Glomerular endothelial cell (primary cell): ENCODE measurements around the gene HPF1. TPM values are rescaled to one million over a fixed set of nuclear protein-coding genes. Genes with fewer than 3 reads are reported as not detected.
"Not testable (repeated sequence)": the region's sequence is repeated elsewhere in the genome, so short reads cannot be mapped to it uniquely, and the experiment has no call there.

ENCODE experiments used
- DNase-seq: peaks from one replicate; pipeline ENCODE4 v3.0.0-alpha.2; 2011; ENCODE audit warnings: low read depth, low spot score; ENCODE audit errors: extremely low read depth
- total RNA-seq: library from RNA; depleted of rRNA; stranded (reverse); fragments of >200 nt; gene quantifications from 2 replicates; pipeline ENCODE4 v1.2.3, GENCODE V29; 2015

Gene HPF1
- 17.9 and 20.6 TPM in 2 replicates for total RNA-seq

- DNase-seq: peak; percentile 23
Measured at GRCh38 chr4:169757575-169758184, at the start of gene HPF1. TSS of gene HPF1 (minus strand) at chr4:169757944. CDS start at chr4:169757877, 67 bp downstream.

DNA sequence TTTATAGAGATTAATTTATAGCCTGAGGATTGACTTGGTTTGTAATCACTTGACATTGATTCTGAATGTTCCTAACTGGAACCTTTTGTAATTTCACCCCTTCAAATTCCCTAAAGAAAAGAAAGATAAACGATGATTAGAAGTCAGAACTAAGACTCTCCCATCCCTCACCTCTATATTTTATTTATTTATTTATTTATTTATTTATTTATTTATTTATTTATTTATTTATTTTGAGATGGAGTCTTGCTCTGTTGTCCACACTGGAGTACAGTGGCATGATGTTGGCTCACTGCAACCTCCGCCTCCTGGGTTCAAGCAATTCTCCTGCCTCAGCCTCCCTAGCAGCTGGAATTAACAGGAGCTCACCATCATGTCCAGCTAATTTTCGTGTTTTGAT is 49.0 kb upstream of the HPF1 start:
- not testable (repeated sequence) for DNase-seq

DNA sequence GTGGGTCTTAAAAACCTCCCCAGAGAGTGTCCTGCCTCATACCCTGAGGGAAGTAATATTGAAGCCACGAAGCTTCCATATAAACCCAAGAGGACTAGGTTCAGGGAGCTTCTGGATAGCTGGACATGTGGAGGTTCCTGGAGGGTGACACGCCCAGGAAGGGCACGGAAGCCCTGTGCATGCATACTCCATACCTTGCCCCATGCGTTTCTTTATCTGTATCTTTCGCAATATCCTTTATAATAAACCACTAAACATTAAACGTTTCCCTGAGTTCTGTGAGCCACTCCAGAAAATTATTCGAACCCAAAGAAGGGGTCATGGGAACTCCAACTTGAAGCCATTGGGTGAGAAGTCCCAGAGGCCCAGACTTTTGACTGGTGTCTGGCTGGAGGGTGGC is 45.7 kb upstream of the HPF1 start:
- DNase-seq: no peak

DNA sequence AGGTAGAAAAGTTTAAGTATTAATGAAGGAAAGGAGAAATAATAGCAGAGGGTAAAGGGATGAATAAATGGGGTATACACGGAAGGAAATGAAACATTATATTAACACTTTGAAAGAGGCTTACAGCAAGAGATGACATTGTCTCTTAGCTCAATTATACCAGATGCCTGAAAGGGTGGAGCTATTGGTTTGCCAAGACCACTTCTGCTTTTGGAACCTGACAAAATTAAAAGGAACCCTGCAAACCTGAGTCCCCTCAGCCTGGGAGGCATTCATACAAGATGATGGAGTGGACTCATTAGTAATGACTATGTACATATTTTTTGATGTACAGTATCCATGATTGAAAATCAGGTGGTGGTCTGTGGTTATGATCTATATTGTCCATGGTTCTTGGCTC is 45.1 kb upstream of the HPF1 start:
- no peak for DNase-seq

GRCh38 chr4:169800541-169800940 is 42.8 kb upstream of the HPF1 start:
- DNase-seq: no peak

- no peak for DNase-seq
Measured at GRCh38 chr4:169799260-169799659, 41.5 kb upstream of the HPF1 start.

DNA sequence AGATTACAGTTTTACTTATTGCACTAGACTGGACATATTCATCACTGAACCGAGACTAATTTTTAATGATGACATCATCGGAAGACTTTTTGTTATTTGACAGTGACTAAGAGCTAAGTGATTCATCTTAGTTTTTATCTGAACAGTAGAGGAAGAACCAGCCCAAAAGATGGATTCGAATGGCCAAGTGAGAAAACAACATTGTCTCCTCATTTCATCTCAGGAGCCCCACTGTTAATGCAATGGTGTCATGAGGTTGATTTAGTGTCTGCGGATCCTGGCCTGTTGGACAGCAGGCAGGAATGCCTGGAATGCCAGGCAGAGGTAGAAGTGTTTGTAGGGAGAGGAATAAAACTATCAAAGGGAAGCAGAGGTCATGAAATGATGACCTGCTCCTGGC is 37.8 kb upstream of the HPF1 start:
- no peak for DNase-seq

- DNase-seq: no peak
Measured at GRCh38 chr4:169791527-169792156, 33.9 kb upstream of the HPF1 start.

GRCh38 chr4:169791062-169791461 is 33.3 kb upstream of the HPF1 start:
- DNase-seq: no peak

DNA sequence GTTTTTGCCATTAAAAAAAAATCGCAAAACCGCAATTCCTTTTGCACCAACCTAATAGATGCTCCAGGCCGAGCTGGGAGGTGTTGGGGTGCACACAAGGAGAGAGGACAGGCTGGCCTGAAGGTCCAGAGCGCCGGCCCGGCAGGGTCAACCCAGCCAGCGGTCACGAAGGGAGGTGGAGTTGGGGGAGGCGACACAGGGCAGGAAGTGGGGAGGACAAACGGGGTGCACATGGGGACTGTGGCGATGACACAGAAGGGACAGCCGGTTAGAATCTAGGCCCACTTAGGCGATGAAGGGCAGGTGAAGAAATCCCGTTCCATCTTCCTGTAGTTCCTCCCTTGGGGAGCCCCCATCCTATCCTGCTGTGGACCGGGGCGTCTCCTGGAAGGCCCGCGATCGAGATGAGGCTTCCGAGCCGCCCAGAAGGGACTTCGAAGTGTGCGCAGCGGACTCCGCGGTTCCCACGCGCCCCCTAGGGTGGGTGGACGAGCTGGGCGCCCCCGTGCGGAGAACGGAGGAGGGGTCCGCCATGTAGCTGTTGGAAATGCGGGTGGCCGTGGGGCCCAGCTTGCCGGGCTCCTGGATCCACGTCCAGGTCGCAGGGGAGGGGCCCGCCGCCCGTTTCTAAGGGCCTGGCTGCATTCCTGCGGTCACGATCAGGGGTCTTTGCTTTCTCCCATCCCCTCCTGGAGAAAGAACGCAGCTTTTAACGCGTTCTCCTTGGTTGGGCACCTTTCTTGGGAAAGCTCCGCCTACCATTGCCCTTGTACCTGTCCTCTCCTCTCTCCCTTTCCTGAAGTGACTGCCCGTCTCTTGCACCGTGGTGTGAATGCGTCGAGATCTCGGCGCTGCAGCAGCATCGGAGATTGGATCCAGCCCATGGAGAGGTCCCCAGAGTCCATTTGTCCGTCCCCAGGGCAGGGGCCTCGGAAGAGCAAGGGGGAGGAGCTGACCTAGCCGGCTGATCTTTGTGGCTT is 17.0 kb upstream of the HPF1 start:
- no peak for DNase-seq

- DNase-seq: no peak
Measured at GRCh38 chr4:169773889-169774288, 16.1 kb upstream of the HPF1 start.

GRCh38 chr4:169771556-169772080 is 13.9 kb upstream of the HPF1 start:
- not testable (repeated sequence) for DNase-seq

- no peak for DNase-seq
Measured at GRCh38 chr4:169770416-169770815, 12.7 kb upstream of the HPF1 start.

DNA sequence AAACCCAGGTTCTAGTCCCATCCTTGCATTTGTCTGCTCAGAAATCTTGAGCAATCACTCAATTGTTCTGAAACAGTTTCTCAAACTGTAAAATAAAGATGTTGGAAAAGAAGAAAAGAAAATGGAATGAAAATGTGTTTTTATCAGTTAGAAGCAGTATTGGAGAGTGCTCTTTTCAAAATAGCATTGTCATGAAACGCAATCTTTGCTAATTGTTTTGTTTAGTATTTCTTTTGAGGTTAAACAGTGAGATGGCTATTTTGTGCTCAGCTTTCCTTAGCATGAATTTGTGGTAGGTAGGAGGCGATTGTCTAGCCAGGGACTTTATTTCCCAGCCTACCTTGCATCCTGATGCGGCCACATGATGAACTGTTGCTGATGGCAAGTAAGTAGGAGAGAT is 10.6 kb upstream of the HPF1 start:
- DNase-seq: no peak

DNA sequence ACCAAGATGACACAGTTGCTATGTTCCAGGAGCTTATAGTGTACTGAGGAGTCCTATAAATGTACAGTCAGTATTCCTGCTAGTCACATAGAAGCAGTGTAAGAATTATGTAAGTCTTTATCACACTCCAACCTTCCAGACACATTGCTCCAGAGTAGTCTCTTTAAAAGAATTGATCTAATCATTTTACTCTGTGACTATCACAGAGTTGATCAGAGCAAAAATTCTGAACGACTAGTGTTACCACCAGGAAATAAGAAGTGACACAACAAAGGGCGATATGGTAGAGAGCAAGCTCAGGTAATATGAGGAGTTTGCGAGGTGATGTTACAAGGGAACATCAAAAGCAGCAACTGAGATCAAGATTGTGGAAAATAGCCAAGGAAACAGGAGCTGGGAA is 9.0 kb upstream of the HPF1 start:
- DNase-seq: no peak

- no peak for DNase-seq
Measured at GRCh38 chr4:169765835-169766234, 8.1 kb upstream of the HPF1 start.

- no peak for DNase-seq
Measured at GRCh38 chr4:169761846-169762245, 4.1 kb upstream of the HPF1 start.

DNA sequence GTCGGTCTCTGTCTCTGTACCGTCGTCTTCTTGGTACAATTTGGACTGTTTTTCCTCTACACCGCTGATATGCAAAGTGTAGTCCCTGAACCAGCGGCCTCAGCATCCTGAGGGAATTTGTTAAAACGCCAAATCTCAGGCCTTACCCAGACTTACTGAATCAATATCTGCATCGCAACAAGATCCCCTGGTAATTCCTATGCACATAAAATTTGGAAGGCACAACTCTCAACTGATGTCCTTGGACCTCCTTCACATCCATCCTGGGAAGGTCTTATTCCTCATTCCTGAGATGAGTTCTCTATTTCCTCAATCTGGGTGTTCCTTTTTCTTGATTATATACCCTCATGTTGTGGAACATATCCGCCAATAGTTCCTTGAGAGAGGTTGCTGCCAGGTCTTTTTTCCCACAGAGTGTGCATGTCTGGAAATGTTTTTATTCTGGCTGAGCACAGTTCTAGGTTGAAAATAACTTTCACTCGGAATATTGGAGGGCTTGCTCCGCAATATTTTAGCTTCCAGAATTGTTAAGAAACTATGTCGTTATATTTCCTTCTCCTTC is 738 bp upstream of the HPF1 start:
- DNase-seq: no peak

DNA sequence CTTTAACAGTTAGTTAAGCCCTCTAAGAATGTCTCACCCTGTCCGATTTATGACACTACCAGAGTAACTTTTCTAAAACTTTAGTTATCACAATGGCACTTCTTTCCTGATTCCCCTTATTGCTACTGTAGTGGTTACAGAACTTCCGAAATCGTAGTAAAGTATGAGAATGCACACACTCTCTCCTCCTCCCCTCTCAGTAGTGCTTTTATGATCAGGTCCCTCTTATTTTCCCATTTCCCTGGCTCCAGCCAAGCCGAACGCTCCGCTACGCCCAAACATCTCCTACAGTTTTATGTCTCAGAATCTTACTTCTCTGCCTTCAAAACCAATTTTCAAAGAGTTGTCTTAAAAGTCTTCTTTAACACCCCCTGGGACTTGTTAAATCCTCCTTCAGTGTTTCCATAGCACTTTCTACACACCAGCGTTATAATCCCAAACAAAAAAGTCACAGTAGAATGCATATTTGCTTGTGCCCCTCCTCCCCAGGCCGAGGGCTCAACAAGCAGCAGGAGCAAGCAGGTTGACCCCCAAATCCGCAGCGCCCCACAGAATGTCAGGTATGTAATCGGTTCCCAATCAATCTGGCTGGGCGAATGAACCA is 671 bp downstream of the HPF1 start:
- DNase-seq: no peak

DNA sequence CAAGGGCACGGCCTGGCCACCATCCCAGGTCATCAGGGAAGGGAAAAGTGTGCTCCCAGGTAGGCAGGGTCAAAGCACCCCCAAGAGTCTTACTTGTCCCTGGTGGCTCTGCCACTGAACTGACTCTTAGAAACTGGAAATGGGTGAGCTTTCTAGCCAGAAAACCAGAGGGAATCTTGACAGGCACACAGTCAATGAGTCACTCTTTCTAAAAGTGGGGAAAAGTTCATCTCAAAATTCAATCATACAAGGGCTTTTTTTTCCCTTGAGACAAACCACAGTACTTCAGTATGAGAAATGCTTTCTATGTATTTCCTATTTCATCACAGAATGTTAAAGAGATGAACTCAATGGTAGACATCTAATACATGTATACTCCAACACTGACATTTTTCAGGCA is 12.5 kb downstream of the HPF1 start:
- DNase-seq: no peak

GRCh38 chr4:169744601-169745000 is 13.1 kb downstream of the HPF1 start:
- DNase-seq: no peak
